ENCODE results near the gene BPIFA3. TPM values are rescaled to one million over a fixed set of nuclear protein-coding genes. Genes with fewer than 3 reads are reported as not detected.

BPIFA3 gene
- total and polyA plus RNA-seq, 2 of the 13 experiments (the other 11 are each of a cell fraction or from before 2014, with no cell fraction given), result not detected

GRCh38 chr20:33252460-33252859 lies 35.3 kb downstream of the BPIFA3 start (continued):
- TF ChIP-seq MTF1 (CRISPR knock-in tag; IDR thresholded peaks at IDR 0.05), result no peak
- TF ChIP-seq NFAT5 (CRISPR knock-in tag; IDR thresholded peaks at IDR 0.05), result no peak
- TF ChIP-seq ZSCAN29 (CRISPR knock-in tag; conservative IDR thresholded peaks at IDR 0.05), result no peak
- no peak for TF ChIP-seq ZEB1 (IDR thresholded peaks at IDR 0.05; ENCODE audit: insufficient replicate concordance, low read depth)
- no peak for TF ChIP-seq ZNF34 (CRISPR knock-in tag; IDR thresholded peaks at IDR 0.05; ENCODE audit: borderline replicate concordance)
- TF ChIP-seq HDAC2 (CRISPR knock-in tag; IDR thresholded peaks at IDR 0.05), result no peak
- TF ChIP-seq, protein P1, sequence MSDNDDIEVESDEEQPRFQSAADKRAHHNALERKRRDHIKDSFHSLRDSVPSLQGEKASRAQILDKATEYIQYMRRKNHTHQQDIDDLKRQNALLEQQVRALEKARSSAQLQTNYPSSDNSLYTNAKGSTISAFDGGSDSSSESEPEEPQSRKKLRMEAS (IDR thresholded peaks at IDR 0.05), result no peak
- TF ChIP-seq HNRNPUL1 (IDR thresholded peaks at IDR 0.05; ENCODE audit: low read depth, low read length), result no peak
- TF ChIP-seq, protein P2, sequence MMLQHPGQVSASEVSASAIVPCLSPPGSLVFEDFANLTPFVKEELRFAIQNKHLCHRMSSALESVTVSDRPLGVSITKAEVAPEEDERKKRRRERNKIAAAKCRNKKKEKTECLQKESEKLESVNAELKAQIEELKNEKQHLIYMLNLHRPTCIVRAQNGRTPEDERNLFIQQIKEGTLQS (CRISPR knock-in tag; IDR thresholded peaks at IDR 0.05), result no peak
- TF ChIP-seq PAWR (CRISPR knock-in tag; IDR thresholded peaks at IDR 0.05; ENCODE audit: borderline replicate concordance), result no peak
- TF ChIP-seq, protein P3, sequence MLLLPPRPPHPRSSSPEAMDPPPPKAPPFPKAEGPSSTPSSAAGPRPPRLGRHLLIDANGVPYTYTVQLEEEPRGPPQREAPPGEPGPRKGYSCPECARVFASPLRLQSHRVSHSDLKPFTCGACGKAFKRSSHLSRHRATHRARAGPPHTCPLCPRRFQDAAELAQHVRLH (CRISPR knock-in tag; IDR thresholded peaks at IDR 0.05; ENCODE audit: borderline replicate concordance, low read depth), result no peak
- TF ChIP-seq NR2F6 (IDR thresholded peaks at IDR 0.05), result no peak
- no peak for TF ChIP-seq NR2F6 (CRISPR knock-in tag; IDR thresholded peaks at IDR 0.05)
- no peak for TF ChIP-seq SMARCE1 (IDR thresholded peaks at IDR 0.05; ENCODE audit: borderline replicate concordance)
- no peak for TF ChIP-seq NCOR1 (IDR thresholded peaks at IDR 0.05; ENCODE audit: borderline replicate concordance, low read length)

Data from HepG2 (cell line).